Activated naive CD4-positive, alpha-beta T cell (primary cell): ENCODE data around the gene GLI3.

Experiments used
- DNase-seq, 4 experiments: peaks; one replicate each; lab custom pipeline; 2025; lab: John Stamatoyannopoulos, UW

Gene GLI3

GRCh38 chr7:42236266-42236975 lies 588 bp downstream of the GLI3 start:
- DNase-seq = no peak

- no peak for DNase-seq
Observed at GRCh38 chr7:42235741-42236161, 1.3 kb downstream of the GLI3 start.

- DNase-seq = no peak
Observed at GRCh38 chr7:42234736-42235135, 2.3 kb downstream of the GLI3 start.

GRCh38 chr7:42233695-42234331 lies 3.2 kb downstream of the GLI3 start:
- DNase-seq = no peak

GRCh38 chr7:42233171-42233570 lies 3.8 kb downstream of the GLI3 start:
- no peak for DNase-seq

- DNase-seq = no peak
Observed at GRCh38 chr7:42232275-42232674, 4.7 kb downstream of the GLI3 start.

- no peak for DNase-seq
Observed at GRCh38 chr7:42231043-42231787, 5.8 kb downstream of the GLI3 start.

GRCh38 chr7:42227936-42228591 lies 8.9 kb downstream of the GLI3 start:
- DNase-seq = no peak

- DNase-seq = no peak
Observed at GRCh38 chr7:42227541-42227935, 9.5 kb downstream of the GLI3 start.

GRCh38 chr7:42227021-42227420 lies 10.0 kb downstream of the GLI3 start:
- DNase-seq = no peak

- DNase-seq = no peak
Observed at GRCh38 chr7:42226354-42226941, 10.6 kb downstream of the GLI3 start.

GRCh38 chr7:42224391-42225003 lies 12.5 kb downstream of the GLI3 start:
- no peak for DNase-seq

- DNase-seq = no peak
Observed at GRCh38 chr7:42222891-42223290, 14.1 kb downstream of the GLI3 start.

GRCh38 chr7:42222125-42222524 lies 14.9 kb downstream of the GLI3 start:
- no peak for DNase-seq

GRCh38 chr7:42221304-42221703 lies 15.7 kb downstream of the GLI3 start:
- no peak for DNase-seq

GRCh38 chr7:42219447-42219846 lies 17.6 kb downstream of the GLI3 start:
- no peak for DNase-seq

- DNase-seq = no peak
Observed at GRCh38 chr7:42218248-42218647, 18.8 kb downstream of the GLI3 start.

- no peak for DNase-seq
Observed at GRCh38 chr7:42217548-42217947, 19.5 kb downstream of the GLI3 start.

GRCh38 chr7:42217053-42217452 lies 20.0 kb downstream of the GLI3 start:
- DNase-seq = no peak

- DNase-seq = no peak
Observed at GRCh38 chr7:42214060-42214679, 22.8 kb downstream of the GLI3 start.

- DNase-seq = no peak
Observed at GRCh38 chr7:42213093-42213492, 23.9 kb downstream of the GLI3 start.
